NCI-H1092 (cell line): ENCODE measurements around the gene MIEF2.

Experiments
- DNase-seq: peaks from one replicate; lab custom pipeline; 2025; lab: John Stamatoyannopoulos, UW

The MIEF2 gene

DNA sequence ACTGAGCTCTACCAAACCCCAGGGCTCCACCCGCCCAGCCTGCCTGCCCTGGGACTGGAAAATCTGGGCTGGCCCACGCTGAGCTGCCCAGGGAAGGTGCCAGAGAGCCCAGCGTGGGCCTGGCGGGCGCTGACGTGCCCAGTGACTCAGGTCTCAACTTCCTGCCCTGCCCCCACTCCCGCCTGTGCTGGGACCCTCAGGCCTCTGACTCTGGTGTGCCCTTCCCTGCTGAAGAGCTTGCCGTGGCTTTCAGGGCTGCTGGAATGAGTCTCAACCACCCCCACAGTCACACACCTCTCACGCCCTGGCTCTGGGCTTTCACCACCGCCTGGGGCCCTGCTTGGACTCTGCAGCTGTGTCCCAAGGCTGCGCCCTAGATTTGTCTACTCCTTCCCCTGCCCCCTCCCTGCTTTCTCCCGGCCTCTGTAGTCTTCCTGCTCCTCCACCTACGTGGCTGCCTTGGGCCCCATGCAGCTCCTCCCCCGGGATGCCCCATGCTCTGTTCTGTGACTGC is 24.7 kb upstream of the MIEF2 start:
- no peak for DNase-seq

DNA sequence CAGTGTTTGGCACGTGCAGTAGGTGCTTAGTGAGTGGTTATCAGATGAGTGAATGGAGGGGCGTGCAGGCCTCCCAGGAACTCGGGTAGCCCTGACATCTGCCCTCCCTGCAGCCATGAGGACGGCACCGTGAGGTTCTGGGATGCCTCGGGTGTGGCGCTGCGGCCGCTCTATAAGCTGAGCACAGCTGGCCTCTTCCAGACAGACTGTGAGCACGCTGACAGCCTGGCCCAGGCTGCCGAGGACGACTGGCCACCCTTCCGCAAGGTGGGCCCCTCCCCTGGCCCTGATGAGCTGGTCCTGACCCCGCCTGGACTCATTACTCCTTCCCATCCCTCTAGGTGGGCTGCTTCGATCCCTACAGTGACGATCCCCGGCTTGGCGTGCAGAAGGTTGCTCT is 24.0 kb upstream of the MIEF2 start:
- DNase-seq = no peak

DNA sequence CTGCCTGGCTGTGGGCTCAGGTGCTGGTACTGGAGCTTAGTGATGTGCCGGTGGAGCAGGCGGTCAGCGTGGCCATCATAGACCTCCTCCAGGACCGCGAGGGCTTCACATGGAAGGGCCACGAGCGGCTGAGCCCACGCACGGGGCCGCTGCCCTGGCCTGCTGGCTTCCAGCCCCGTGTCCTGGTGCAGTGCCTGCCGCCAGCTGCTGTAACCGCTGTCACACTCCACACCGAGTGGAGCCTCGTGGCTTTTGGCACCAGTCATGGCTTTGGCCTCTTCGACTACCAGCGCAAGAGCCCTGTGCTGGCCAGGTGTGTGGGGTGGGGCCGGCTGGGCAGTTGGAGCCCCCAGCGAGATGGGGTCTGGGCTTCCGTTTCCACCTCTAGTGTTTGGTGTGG is 23.0 kb upstream of the MIEF2 start:
- no peak for DNase-seq

DNA sequence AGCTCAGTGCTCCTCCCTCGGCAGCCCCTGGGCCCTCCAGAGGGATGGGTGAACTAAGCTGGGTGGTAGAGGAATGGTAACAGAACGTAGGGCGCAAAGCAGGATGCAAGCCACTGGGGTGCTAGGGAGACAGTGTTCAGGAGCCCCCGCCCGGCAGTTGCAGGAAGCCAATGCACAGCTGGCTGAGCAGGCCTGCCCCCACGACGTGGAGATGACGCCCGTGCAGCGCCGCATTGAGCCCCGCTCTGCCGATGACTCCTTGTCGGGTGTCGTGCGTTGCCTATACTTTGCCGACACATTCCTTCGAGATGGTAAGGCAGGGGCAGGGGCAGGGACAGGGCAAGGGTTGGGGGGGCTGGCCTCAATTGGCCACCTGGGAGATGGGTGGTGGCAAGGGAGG is 22.2 kb upstream of the MIEF2 start:
- no peak for DNase-seq

DNA sequence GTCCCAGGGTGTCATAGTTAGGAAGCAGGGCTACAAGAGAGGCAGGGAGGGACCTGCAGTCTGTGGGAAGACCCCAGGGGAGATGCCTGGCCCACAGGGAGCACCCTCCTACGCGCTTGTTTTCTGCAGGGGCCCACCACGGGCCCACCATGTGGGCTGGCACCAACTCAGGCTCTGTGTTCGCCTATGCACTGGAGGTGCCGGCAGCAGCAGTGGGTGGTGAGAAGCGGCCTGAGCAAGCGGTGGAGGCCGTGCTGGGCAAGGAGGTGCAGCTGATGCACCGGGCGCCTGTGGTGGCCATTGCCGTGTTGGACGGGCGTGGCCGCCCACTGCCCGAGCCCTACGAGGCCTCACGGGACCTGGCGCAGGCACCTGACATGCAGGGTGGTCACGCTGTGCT is 20.0 kb upstream of the MIEF2 start:
- no peak for DNase-seq

DNA sequence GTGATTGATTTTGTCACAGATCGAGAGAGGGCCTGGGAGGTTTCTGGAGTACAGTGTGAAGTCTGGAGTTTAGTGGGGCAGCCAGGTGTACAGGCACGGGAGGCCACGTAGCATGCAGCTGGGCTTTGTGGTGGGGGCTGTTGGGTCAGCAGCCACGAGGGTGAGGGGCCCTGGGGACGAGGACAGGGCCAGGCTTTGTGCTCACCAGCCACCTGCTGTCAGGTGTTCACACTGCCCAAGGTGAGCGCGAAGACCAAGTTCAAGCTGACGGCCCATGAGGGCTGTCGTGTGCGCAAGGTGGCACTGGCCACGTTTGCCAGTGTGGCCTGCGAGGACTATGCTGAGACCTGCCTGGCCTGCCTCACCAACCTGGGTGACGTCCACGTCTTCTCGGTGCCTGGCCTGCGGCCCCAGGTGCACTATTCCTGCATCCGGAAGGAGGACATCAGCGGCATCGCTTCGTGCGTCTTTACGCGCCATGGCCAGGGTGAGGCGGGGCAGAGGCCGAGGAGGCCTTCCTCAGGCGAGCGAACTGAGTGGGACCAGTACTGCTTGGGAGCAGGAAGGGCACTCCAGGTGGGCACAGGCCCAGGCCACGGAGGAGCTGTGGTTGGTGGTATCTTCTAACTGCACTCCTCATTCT is 19.1 kb upstream of the MIEF2 start:
- DNase-seq = no peak

DNA sequence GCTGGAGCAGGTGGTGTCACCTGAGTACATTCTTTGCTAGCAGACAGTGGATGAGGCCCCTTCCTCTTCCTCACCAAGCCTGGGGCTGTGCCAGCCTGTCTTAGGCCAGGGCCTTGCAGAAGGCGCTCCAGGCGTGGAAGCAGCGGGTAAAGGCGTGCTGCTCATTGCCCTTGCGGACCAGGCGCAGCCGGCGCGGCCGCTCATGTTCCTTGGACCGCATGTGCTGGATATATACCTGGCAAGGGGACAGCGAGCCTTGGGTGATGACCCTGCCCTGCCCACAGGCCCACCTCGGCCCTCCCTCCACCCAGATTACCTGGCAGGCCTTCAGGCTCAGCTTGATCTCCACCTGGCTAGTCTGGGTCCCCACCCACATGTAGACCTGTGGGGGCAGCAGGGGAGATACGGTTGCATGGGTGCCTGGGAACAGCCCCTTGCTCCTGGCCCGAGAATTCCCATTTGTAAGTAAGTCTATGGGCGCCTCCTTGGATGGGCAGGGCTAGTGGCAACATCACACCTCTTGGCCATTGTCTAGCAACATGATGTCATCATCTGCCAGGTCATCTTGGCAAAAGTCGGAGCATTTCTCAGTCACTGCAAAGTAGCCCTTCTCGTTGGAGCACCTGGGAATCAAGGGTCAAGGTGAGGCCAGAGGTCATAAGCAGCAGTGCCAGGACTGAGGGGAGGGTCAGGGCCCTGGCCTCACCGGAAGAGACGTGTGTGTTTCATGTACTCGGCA is 15.3 kb upstream of the MIEF2 start:
- DNase-seq = no peak

DNA sequence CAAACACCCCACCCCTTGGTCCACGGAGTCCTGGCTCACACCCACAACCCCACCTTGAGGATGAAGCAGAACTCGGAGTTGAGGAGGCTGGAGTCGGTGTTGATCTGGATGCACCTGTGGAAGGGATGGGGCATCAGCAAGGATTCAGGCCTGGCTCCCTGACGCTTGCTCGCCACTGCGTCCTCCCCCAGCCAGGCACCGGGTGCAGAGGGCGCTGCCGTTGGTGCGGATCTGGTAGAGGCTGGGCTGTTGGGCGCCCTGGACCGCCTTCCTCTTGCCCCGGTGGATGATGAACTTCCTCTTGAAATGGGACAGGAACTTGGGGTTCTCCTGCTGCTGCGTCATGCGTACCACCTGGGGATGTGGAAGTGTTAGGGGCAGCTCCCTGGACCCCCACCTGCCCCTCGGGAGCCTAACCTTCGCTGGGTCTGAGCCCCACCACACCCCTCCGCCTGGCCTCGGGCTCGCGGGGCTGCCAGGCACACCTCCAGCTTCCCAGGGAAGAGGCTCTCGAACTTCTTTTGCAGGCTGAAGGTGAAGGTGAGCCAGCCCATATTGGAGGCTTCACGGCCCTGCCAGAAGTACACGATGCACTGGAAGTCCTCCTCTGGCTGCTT is 14.2 kb upstream of the MIEF2 start:
- DNase-seq = no peak

DNA sequence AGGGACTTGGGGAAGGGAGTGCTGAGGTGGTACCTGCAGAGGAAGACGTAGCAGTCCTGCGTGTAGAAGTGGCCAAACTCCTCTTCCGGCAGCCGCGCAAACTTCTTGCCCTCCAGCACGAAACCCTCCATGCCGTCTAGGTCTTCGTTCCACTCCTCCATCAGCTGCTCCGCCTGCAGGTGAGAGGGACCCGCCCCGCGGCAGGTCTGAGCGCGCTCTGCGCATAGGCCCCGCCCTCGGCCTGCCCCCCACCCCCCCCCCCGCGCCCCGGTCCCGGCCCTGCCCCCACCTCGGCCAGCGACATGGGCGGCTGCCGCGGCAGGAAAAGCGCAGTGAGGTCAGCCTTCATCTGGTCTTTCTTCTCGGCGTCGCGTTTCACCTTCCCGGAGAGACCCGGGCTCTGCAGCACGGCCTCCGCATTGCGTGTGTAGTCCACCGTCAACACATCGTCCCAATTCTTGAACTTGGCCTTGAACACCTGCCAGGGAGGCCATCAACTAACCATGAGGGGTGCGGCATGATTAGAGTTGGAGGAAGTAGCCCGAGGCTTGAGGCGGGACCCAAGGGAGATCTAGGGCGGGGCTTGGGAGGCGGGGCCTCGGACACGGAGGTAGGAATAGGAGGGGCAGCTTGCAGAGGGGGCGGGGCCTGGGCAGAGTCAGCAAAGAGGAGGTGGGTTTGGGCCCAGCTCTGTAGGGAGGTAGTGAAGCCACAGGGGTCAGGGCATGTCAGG is 13.4 kb upstream of the MIEF2 start:
- DNase-seq = peak; percentile 3

DNA sequence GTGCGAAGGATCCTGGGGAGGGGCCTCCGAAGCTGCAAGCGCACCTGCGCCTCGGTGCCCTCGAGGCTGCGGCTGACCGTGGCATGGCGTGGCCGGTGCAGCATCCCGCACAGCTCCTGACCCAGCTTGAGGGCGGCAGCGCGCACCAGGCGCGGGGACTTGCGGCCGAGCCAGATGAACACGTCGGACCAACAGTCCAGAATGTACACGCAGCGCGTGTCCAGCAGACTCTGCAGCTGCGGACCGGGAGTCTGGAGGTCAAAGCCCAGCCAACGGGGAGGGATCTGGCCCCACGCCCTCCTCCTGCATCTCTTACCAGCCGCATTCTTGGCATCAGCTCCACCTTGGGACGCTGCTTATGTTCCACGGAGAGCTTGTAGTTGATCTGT is 12.9 kb upstream of the MIEF2 start:
- DNase-seq = no peak

DNA sequence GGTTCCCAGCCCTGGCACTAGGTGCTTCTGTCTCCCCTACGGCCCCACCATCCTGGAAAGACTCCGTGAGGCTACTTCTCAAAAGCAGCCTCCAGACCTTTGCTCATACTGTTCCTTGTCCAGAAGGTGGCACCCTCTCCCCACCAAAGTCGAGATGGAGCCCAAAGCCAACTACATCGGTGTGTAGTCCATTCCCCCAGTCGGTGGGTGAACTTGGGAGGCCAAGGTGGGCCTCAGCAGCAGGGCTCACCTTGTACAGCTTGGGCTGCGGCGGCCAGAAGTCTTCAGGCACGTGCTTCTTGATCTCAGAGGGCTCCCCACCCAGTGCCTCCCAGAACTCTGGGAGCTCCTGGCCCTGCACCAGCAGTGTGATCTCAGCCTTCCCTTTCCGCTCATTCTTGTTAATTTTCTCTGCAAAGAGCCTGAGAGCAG is 12.1 kb upstream of the MIEF2 start:
- DNase-seq = peak; percentile 48

DNA sequence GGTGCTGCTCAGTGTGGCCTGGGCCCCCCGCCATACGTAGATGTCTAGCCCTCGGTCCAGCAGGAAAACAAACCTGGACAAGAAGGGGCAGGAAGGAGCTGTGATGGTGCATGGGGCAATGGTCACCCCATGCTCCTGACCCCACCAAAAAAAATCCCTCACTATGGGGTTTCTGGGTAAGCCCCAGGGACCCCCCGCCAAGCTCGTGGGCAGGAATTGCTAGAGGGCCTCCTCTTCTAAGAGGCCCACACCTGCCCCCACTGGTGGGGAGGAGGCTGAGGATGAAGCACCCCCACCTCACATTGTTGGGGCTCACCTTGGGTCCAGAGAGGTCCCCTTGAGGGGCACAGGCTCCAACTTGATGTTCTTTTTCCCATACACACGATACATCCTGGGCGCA is 11.7 kb upstream of the MIEF2 start:
- DNase-seq = no peak

DNA sequence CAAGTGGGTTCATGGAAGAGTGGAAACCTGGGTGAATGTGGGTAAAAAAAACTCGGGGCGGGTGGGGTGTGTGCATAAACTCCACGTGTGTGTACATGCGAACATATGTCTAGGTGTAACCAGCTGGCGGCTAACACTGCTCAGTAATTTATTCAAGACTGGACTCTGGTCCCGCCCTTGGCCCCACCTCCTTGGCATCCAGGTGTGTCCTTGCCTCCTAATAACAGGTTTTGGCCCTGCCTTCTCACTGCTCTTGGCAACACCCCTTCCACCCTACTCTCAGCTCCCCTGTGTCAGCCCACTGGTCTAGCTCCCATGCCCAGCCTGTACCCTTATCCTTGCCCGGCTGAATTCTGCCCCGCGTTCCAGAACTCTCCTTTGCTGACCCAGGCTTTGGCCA is 10.2 kb upstream of the MIEF2 start:
- no peak for DNase-seq

DNA sequence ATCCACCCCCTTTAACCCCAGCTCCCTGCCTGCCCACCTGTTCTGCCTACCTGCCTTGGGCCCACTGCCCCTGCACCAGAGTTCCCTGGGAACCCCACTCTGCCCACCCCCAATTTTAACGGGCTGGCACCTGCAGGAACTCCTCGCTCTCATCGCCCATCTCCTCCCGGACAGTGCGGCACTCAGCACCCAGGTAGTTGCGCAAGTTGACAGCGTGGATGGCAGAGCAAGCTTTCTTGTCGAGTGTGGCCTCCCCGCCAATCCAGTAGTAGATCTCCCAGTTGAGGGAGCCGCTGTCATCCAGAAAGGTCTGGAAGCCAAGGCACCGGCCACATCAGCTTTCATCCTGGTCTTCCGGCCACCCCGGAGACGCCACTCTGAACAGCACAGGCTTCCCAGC is 9.8 kb upstream of the MIEF2 start:
- no peak for DNase-seq

DNA sequence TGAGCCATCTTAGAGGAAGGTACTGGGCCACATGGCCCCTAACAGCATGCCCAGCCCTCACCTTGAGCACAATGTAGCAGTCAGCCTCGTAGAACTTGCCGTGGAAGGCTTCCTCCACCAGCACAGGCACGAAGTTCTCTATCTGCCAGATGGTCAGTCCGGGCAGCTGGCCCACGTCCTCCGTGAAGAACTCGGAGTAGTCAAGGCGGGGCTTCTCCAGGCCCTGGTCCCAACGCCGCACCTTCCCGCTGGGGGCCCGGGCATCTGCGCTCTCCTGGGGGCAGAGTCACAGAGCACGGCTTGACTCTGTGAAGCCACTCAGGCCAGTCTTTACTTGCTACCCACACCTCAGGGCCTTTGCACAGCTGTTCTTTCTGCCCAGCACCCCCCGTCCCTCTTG is 9.3 kb upstream of the MIEF2 start:
- no peak for DNase-seq

DNA sequence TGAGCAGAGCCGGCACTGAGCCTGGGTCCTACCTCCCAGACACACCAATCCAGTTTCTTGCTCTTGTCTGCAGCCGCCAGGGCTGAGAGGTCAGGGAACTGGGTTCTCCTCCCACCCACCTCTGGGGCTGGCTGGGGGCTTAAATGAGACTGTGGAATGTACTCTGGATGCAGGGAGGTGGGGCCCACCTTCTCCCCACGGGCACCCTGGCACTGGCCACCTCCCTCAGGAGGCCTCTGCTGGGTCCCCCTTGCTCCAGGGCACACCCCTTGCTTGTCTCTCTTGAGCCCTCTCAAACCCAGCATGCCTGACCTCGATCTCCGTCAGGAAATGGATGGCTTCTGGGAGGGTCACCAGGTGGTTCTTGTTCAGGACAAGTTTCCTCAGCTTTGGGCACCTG is 8.3 kb upstream of the MIEF2 start:
- DNase-seq = no peak

DNA sequence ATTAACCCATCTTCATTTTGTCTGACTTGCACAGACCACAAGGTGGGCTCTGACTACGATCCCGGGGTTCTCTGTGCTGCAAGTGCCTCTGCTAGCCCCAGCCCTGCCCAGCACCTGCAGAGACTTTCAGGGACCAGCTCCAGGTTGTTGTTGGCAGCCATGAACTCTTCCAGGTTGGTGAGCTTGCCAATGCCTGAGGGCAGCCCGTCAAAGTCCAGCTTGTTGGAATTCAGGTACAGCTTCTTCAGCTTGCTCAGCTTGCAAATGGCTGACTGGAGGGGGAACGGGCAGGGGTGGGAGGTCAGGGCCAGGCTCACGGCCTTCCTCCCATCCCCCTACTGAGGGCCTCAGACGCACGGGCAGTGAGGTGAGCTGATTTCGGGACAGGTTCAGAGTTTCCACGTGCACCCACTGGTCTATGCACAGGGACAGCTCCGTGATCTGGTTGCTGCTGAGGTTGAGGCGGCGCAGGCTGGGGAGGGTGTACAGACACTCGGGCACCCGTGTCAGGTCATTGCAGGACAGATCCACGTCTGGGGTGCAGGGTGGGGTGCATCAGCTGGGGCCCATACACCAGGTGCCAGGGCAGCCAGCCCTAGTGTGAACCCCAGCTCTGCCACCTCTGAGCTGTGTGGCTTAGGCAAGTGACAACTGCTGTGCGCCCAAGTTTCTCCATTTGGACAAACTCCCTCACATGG is 7.1 kb upstream of the MIEF2 start:
- DNase-seq = no peak

DNA sequence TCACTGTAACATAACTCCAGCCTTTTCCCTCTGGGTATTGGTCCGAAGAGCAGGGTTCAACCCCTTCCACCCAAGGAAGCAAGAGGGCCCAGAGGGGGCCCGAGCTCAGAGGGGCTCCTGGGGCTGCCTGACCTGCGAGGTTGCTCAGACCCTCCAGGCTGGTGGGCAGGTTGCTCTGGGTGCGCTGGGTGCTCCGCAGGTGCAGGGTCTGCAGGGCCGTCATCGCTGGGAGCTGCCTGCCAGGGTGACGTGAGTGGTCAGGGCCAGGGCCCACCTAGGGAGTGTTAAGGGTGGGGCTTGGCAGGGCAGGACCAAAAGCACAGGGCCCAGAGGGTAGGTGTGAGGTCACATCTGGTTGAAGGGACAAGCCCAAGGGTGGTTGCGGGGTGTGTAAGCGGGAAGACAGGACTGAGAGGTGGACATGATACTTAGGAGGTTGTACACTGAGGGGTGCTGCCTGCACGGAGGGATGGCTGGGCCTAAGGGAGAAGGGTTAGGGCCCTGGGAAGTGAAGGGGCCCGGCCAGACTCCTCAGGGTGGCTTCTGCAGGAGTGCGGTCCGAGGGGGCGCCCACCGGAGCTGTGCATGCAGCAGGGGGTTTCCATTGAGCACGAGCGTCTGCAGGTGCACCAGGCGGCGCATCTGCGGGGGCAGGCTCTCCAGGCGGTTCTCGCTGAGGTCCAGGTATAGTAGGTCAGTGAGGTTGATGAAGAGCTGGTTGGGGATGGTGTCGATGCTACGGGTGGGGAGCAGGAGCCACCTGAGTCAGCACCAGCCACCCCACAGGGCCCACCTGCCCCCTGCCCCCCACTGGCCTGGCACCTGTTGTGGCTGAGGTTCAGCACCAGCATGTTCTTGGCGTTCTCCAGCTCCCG is 6.3 kb upstream of the MIEF2 start:
- DNase-seq = no peak

DNA sequence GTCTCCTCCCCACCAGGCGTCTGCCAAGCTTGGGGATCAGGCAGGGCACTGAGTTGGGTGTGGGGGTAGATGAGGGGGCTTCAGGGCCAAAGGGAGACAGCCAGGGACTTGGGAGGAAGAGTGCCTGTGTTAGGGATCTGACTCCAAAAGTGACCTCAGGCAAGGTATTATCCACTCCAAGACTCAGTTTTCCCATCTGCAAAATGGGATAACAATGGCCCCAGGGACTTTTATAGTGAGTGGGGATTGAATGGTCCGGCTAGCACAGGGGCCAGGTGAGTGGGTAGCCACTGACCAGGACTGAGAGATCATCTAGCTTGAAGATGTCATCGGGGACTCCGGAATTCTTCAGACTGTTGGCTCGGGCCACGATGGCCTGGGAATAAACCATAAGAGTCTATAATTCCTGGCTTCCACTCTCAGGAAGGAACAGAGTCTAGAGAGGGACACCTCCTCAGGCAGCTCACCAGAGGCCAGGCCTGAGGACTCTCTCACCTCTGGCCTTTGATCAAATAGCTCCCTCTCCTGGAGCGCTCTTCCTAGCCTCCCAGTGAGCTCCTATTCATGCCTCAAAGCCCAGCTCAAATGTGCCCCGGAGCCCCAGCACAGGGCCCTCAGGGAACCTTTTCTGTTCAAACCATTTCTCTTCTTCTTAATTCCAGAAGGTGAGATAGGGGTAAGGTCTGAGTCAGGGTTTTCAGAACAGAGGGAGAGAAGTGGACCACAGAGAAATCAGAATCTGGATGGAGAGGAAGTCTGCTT is 5.4 kb upstream of the MIEF2 start:
- DNase-seq = no peak

DNA sequence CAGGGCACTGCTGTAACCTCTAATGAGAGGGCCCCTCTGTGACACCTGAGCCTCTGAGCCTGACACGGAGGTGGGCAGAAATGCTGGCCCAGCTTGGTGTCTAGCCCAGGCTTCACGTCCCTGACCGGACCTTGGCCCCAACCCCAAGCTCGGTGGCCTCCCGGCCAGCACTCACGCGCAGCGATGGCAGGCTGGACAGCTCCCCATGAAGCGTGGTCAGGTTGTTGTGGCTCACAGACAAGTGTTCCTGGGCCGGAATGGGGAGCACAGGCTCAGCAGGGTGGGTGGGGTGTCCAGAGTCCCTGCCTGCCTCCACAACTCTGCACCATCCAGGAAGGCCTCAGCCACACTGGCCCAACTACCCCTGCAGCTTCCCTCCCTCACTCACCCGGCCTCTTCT is 4.1 kb upstream of the MIEF2 start:
- no peak for DNase-seq
